Liver (tissue), 9 donors: Measurements from ENCODE around the gene N4BP3. TPM values are rescaled to one million over a fixed set of nuclear protein-coding genes. Genes with fewer than 3 reads are reported as not detected.

ENCODE experiments used
- DNase-seq: peaks from one replicate; pipeline ENCODE4 v3.0.0-alpha.2; 2017; ENCODE audit warnings: low spot score
- H3K27ac ChIP-seq, 2 donors: one replicate each; pipeline ENCODE4 v1.7.0; 2013; ENCODE audit warnings: inconsistent platforms in 2 of 2, low read length in 2 of 2, control low read depth in 1 of 2, low read depth in 1 of 2, mild to moderate bottlenecking in 1 of 2
- H3K27me3 ChIP-seq, 4 donors: one replicate each; pipeline versions ENCODE4 v1.6.1 to v1.7.0; 2013; ENCODE audit warnings: low read length in 3 of 4, inconsistent platforms in 1 of 4, mild to moderate bottlenecking in 1 of 4, moderate library complexity in 1 of 4; ENCODE audit not compliant: control insufficient read depth in 4 of 4, insufficient read depth in 4 of 4
- H3K36me3 ChIP-seq, 4 donors: one replicate each; pipeline versions ENCODE4 v1.6.1 to v1.7.0; 2013; ENCODE audit warnings: low read length in 3 of 4, mild to moderate bottlenecking in 3 of 4, low read depth in 1 of 4, moderate library complexity in 1 of 4; ENCODE audit not compliant: control insufficient read depth in 4 of 4, insufficient read depth in 3 of 4
- H3K4me1 ChIP-seq, 4 donors: one replicate each; pipeline versions ENCODE4 v1.6.1 to v1.7.0; 2013; ENCODE audit warnings: low read length in 3 of 4, mild to moderate bottlenecking in 3 of 4, moderate library complexity in 1 of 4; ENCODE audit not compliant: control insufficient read depth in 4 of 4, insufficient read depth in 4 of 4
- H3K4me3 ChIP-seq, 3 donors: one replicate each; pipeline versions ENCODE4 v1.6.1 to v1.7.0; 2013; ENCODE audit warnings: low read length in 3 of 3, control low read depth in 1 of 3, low read depth in 1 of 3, mild to moderate bottlenecking in 1 of 3
- H3K9ac ChIP-seq, 2 donors: one replicate each; pipeline ENCODE4 v1.7.0; 2013; ENCODE audit warnings: low read length in 2 of 2, mild to moderate bottlenecking in 2 of 2, moderate library complexity in 2 of 2, control low read depth in 1 of 2, low read depth in 1 of 2
- H3K9me3 ChIP-seq, 4 donors: one replicate each; pipeline versions ENCODE4 v1.6.1 to v1.7.0; 2013; ENCODE audit warnings: low read length in 3 of 4; ENCODE audit not compliant: control insufficient read depth in 4 of 4
- ATF3 ChIP-seq: IDR thresholded peaks from 2 replicates; pipeline ENCODE4 v1.6.1; 2016; ENCODE audit warnings: antibody characterized with exemption
- EGR1 ChIP-seq, 2 donors: IDR thresholded peaks; 2 replicates each; pipeline ENCODE4 v1.6.1; 2016 to 2018; ENCODE audit warnings: antibody characterized with exemption in 2 of 2, low read depth in 2 of 2
- FOXA1 ChIP-seq: IDR thresholded peaks from 2 replicates; pipeline ENCODE4 v1.6.1; 2016; ENCODE audit warnings: antibody characterized with exemption
- FOXA2 ChIP-seq: IDR thresholded peaks from 2 replicates; pipeline ENCODE4 v1.6.1; 2016; ENCODE audit warnings: antibody characterized with exemption
- GABPA ChIP-seq, 2 donors: IDR thresholded peaks in 1 of 2; conservative IDR thresholded peaks in 1 of 2; 2 replicates each; pipeline ENCODE4 v1.6.1; 2016; ENCODE audit warnings: antibody characterized with exemption in 2 of 2, mild to moderate bottlenecking in 1 of 2, moderate library complexity in 1 of 2
- HNF4A ChIP-seq, 2 donors: conservative IDR thresholded peaks; 2 replicates each; pipeline ENCODE4 v1.6.1; 2016; ENCODE audit warnings: antibody characterized with exemption in 2 of 2, mild to moderate bottlenecking in 2 of 2
- HNF4G ChIP-seq: IDR thresholded peaks from 2 replicates; pipeline ENCODE4 v1.6.1; 2016; ENCODE audit warnings: antibody characterized with exemption
- NR2F2 ChIP-seq: IDR thresholded peaks from 2 replicates; pipeline ENCODE4 v1.6.1; 2016; ENCODE audit warnings: antibody characterized with exemption
- RAD21 ChIP-seq, 2 donors: IDR thresholded peaks; 2 replicates each; pipeline ENCODE4 v1.6.1; 2016; ENCODE audit warnings: antibody characterized with exemption in 2 of 2, mild to moderate bottlenecking in 2 of 2
- RXRA ChIP-seq, 2 donors: IDR thresholded peaks; 2 replicates each; pipeline ENCODE4 v1.6.1; 2017 to 2018; ENCODE audit warnings: antibody characterized with exemption in 2 of 2, mild to moderate bottlenecking in 1 of 2
- SP1 ChIP-seq: IDR thresholded peaks from 2 replicates; pipeline ENCODE4 v1.6.1; 2018; ENCODE audit warnings: antibody characterized with exemption, mild to moderate bottlenecking
- TAF1 ChIP-seq: conservative IDR thresholded peaks from 2 replicates; pipeline ENCODE4 v1.6.1; 2016; ENCODE audit warnings: antibody characterized with exemption, mild to moderate bottlenecking
- YY1 ChIP-seq: IDR thresholded peaks from 2 replicates; pipeline ENCODE4 v1.6.1; 2016; ENCODE audit warnings: antibody characterized with exemption, mild to moderate bottlenecking
- WGBS: extraction: QIAGEN DNeasy Blood & Tissue Kit; methylation state at CpG from one replicate; pipeline ENCODE4 v1.1.7; 2013; 5-methylcytosine and 5-hydroxymethylcytosine counted together
- polyA plus RNA-seq, 2 donors: library from polyadenylated mRNA; stranded (reverse) in 1 of 2; unstranded in 1 of 2; fragments of 200-250 nt in 1 of 2; fragments of >200 nt in 1 of 2; fragmentation: Nextera tagmentation in 1 of 2; extraction: Ambion mirVana in 1 of 2; gene quantifications; one replicate each; pipeline versions ENCODE4 v1.2.1 to v1.2.3, GENCODE V29; 2013 to 2015
- total RNA-seq, 2 donors: library from RNA; depleted of rRNA; stranded (reverse); fragments of >200 nt; gene quantifications; one replicate each; pipeline ENCODE4 v1.2.3, GENCODE V29; 2014
- TF ChIP-seq, protein P1 (sequence below): IDR thresholded peaks from 2 replicates; pipeline ENCODE4 v1.6.1; 2016; ENCODE audit warnings: antibody characterized with exemption
- TF ChIP-seq, protein P2 (sequence below): fragments of 150-350 bp; IDR thresholded peaks from 2 replicates; pipeline ENCODE4 v1.5.1; 2017; ENCODE audit warnings: improper control_type of control experiment, low read depth, low read length; ENCODE audit not compliant: missing input control
- TF ChIP-seq, protein P3 (sequence below): IDR thresholded peaks from 2 replicates; pipeline ENCODE4 v1.6.1; 2016; ENCODE audit warnings: antibody characterized with exemption
- TF ChIP-seq, protein P4 (sequence below): IDR thresholded peaks from 2 replicates; pipeline ENCODE4 v1.6.1; 2016; ENCODE audit warnings: antibody characterized with exemption, mild to moderate bottlenecking
- donor health status: healthy.
- donor health status: healthy.
- donor health status: healthy.
- donor health status: healthy.
- donor health status: healthy.

Gene N4BP3
- total and polyA plus RNA-seq, 4 donors: 0.06 to 0.28 (median 0.08) TPM; not detected in 1

DNA sequence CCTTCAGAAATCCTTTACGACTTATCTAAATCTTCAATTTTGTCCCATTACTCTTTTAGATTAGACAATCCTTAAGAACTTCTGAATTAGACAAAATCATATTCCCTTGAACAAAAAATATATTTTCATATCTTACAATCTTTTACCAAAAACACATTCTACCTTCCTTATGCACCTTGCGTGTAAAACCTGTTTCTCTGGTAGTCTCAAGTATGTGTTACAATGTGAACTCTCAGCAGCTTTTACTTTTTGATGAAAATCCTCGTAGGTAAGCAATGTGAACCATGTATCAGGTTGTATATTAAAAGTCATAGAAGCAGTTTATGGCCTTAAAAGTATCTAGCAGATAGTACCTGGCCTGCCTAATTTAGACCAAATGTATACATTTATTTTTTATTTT, 61.1 kb downstream of the N4BP3 start:
- no peak overlapping the region for H3K27ac ChIP-seq
- no peak for DNase-seq
- H3K4me1 ChIP-seq: no peaks in the 10 kb centered on the region
- no peak overlapping the region for H3K4me3 ChIP-seq
- no peaks in the 10 kb centered on the region for H3K36me3 ChIP-seq
- no peaks in the 10 kb centered on the region for H3K9me3 ChIP-seq
- WGBS: 92% methylated on average over 3 of the region's 3 CpGs
- TF ChIP-seq YY1 (no peak), RAD21 (IDR thresholded peaks at IDR 0.05) (no peak), EGR1 (IDR thresholded peaks at IDR 0.05; ENCODE audit: low read depth in 2 of 2) (no peak), FOXA1 (no peak), SP1 (no peak), HNF4A (conservative IDR thresholded peaks at IDR 0.05) (no peak), GABPA (IDR thresholded peaks at IDR 0.05 in 1 of 2, conservative IDR thresholded peaks at IDR 0.05 in 1 of 2) (no peak), TAF1 (no peak), ATF3 (no peak), RXRA (IDR thresholded peaks at IDR 0.05) (no peak), NR2F2 (no peak), FOXA2 (no peak), HNF4G (no peak)
- TF ChIP-seq, protein P1, sequence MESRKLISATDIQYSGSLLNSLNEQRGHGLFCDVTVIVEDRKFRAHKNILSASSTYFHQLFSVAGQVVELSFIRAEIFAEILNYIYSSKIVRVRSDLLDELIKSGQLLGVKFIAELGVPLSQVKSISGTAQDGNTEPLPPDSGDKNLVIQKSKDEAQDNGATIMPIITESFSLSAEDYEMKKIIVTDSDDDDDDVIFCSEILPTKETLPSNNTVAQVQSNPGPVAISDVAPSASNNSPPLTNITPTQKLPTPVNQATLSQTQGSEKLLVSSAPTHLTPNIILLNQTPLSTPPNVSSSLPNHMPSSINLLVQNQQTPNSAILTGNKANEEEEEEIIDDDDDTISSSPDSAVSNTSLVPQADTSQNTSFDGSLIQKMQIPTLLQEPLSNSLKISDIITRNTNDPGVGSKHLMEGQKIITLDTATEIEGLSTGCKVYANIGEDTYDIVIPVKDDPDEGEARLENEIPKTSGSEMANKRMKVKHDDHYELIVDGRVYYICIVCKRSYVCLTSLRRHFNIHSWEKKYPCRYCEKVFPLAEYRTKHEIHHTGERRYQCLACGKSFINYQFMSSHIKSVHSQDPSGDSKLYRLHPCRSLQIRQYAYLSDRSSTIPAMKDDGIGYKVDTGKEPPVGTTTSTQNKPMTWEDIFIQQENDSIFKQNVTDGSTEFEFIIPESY: no peak
- TF ChIP-seq, protein P2, sequence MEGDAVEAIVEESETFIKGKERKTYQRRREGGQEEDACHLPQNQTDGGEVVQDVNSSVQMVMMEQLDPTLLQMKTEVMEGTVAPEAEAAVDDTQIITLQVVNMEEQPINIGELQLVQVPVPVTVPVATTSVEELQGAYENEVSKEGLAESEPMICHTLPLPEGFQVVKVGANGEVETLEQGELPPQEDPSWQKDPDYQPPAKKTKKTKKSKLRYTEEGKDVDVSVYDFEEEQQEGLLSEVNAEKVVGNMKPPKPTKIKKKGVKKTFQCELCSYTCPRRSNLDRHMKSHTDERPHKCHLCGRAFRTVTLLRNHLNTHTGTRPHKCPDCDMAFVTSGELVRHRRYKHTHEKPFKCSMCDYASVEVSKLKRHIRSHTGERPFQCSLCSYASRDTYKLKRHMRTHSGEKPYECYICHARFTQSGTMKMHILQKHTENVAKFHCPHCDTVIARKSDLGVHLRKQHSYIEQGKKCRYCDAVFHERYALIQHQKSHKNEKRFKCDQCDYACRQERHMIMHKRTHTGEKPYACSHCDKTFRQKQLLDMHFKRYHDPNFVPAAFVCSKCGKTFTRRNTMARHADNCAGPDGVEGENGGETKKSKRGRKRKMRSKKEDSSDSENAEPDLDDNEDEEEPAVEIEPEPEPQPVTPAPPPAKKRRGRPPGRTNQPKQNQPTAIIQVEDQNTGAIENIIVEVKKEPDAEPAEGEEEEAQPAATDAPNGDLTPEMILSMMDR: no peak
- TF ChIP-seq, protein P3, sequence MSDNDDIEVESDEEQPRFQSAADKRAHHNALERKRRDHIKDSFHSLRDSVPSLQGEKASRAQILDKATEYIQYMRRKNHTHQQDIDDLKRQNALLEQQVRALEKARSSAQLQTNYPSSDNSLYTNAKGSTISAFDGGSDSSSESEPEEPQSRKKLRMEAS: no peak
- TF ChIP-seq, protein P4, sequence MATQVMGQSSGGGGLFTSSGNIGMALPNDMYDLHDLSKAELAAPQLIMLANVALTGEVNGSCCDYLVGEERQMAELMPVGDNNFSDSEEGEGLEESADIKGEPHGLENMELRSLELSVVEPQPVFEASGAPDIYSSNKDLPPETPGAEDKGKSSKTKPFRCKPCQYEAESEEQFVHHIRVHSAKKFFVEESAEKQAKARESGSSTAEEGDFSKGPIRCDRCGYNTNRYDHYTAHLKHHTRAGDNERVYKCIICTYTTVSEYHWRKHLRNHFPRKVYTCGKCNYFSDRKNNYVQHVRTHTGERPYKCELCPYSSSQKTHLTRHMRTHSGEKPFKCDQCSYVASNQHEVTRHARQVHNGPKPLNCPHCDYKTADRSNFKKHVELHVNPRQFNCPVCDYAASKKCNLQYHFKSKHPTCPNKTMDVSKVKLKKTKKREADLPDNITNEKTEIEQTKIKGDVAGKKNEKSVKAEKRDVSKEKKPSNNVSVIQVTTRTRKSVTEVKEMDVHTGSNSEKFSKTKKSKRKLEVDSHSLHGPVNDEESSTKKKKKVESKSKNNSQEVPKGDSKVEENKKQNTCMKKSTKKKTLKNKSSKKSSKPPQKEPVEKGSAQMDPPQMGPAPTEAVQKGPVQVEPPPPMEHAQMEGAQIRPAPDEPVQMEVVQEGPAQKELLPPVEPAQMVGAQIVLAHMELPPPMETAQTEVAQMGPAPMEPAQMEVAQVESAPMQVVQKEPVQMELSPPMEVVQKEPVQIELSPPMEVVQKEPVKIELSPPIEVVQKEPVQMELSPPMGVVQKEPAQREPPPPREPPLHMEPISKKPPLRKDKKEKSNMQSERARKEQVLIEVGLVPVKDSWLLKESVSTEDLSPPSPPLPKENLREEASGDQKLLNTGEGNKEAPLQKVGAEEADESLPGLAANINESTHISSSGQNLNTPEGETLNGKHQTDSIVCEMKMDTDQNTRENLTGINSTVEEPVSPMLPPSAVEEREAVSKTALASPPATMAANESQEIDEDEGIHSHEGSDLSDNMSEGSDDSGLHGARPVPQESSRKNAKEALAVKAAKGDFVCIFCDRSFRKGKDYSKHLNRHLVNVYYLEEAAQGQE: no peak
- H3K27me3 ChIP-seq: no peaks in the 10 kb centered on the region
- H3K9ac ChIP-seq: no peak overlapping the region

Other genes with a start within 250 kb of the N4BP3 start
- gene PROP1, start 117.3 kb upstream of the N4BP3 start, total RNA-seq: not detected
- not detected for gene PROP1, start 117.3 kb upstream of the N4BP3 start, polyA plus RNA-seq
- 10 to 100 TPM; 21.6 to 24.8 TPM for gene RMND5B, start 17.5 kb downstream of the N4BP3 start, total RNA-seq
- gene RMND5B, start 17.5 kb downstream of the N4BP3 start, polyA plus RNA-seq: 10 to 100 TPM; 13.4 to 21.8 TPM
- gene NHP2, start 40.4 kb downstream of the N4BP3 start, total RNA-seq: 10 to 100 TPM; 44.1 to 59.2 TPM
- gene NHP2, start 40.4 kb downstream of the N4BP3 start, polyA plus RNA-seq: 100 to 1,000 TPM in 1 of 2 donors, 10 to 100 TPM in 1; 66.1 to 124 TPM
- not detected for gene GMCL2, start 73.8 kb downstream of the N4BP3 start, total RNA-seq
- not detected for gene GMCL2, start 73.8 kb downstream of the N4BP3 start, polyA plus RNA-seq
- gene HNRNPAB, start 91.0 kb downstream of the N4BP3 start, total RNA-seq: 10 to 100 TPM; 41.4 to 59.4 TPM
- gene HNRNPAB, start 91.0 kb downstream of the N4BP3 start, polyA plus RNA-seq: 10 to 100 TPM; 33.7 to 66.3 TPM
- gene PHYKPL, start 119.3 kb downstream of the N4BP3 start, total RNA-seq: 100 to 1,000 TPM in 1 of 2 donors, 10 to 100 TPM in 1; 25.6 to 103 TPM
- 10 to 100 TPM; 38.3 to 51.7 TPM for gene PHYKPL, start 119.3 kb downstream of the N4BP3 start, polyA plus RNA-seq